GM12865 (cell line): Measurements from ENCODE around the gene LRTM1.

Source experiments
- DNase-seq: peaks from one replicate; pipeline ENCODE4 v3.0.0; 2010; ENCODE audit warnings: low read depth
- H3K4me3 ChIP-seq: 2 replicates; pipeline ENCODE4 v1.5.1; 2011; ENCODE audit warnings: mild to moderate bottlenecking, low read depth, low read length, control low read depth
- CTCF ChIP-seq: IDR thresholded peaks from 2 replicates; pipeline ENCODE4 v1.5.1; 2011; ENCODE audit warnings: low read length, control low read depth, low read depth, inconsistent platforms; ENCODE audit not compliant: insufficient read depth; ENCODE audit errors: missing control alignments

The LRTM1 gene

DNA sequence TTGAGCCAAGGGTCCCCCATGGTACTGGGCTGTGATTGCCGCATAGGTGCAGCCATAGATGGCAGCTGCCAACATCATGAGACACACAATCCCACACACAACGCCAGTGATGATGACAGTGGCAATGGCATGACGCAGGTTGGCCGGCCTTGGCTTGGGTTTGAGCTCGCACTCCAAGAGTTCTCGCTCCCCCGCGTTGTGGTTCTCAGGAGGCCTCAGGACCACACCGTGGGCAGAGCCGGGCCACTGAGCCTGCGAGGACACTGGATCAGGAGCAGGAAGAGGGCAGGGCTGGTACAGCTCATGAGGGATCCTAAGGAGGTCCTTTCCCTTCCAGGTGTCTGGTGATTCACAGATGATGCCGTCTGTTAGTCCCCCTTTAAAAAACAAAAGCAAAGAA lies 9.3 kb downstream of the LRTM1 start:
- H3K4me3 ChIP-seq, result no peak overlapping the region
- DNase-seq, result no peak
- no peak for TF ChIP-seq CTCF

GRCh38 chr3:54917862-54918261 lies 10.0 kb downstream of the LRTM1 start:
- TF ChIP-seq CTCF, result no peak
- no peak overlapping the region for H3K4me3 ChIP-seq
- DNase-seq, result no peak

DNA sequence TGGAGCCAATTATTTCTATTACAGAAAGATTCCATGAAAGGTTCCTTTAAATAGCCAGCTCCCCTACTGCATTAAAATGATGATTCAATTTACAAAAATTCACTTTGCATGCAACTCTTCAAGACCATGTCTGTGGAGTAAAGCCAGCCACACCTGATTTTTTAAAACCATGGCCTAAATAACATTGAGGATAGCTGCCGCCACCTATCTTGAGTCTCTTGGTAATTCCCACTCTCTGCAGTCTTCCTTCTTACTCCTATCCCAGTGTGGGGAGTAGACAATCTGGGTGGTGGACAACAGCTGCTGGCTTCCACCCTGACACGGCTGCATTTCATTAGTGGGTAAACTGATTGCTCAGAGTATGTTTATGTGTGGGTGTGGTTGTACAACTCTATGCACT lies 10.7 kb downstream of the LRTM1 start:
- TF ChIP-seq CTCF, result no peak

DNA sequence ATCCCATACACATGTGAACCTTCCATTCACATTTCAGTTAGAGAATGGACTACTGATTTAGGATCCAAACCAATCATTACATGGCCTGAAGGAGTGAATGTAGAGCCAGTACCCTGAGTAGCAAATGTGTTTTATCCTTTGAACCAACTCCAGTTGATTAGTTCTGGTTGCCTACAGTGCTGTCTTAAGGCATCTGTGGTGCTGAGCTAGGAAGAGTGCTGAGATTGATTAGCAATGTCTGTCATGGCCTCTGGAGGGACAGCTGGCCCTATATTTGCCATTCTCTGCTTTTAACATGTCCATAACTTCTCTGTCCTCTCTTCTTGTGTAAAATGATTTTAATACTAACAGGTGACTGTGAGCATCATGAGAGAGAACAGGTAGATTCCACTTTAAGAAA lies 11.1 kb downstream of the LRTM1 start:
- no peak overlapping the region for H3K4me3 ChIP-seq
- no peak for DNase-seq
- TF ChIP-seq CTCF, result no peak

More for the DNA sequence above, 10.7 kb downstream of the LRTM1 start:
- no peak overlapping the region for H3K4me3 ChIP-seq
- no peak for DNase-seq

- DNase-seq, result no peak
- no peak for TF ChIP-seq CTCF
- no peak overlapping the region for H3K4me3 ChIP-seq
Measured at GRCh38 chr3:54915976-54916375, 11.9 kb downstream of the LRTM1 start.

DNA sequence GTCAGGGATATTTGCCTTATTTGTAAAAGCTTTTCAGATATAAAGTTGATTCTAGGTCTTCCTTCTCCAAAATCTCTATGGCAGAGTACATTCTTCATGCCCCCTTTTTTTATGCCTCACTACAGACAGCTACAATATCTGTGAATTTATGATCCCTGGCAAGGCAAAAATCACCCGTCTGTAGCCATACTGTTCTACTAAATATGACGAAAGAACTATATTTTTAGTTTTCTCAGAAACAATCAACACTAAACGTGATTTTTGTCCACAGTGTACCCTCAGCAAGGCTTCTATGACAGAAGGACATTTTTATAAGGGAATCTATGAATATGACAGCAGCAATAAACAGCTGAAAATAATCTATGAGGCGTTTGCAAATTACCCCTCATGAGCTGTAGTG lies 12.7 kb downstream of the LRTM1 start:
- no peak overlapping the region for H3K4me3 ChIP-seq
- TF ChIP-seq CTCF, result no peak
- DNase-seq, result no peak

DNA sequence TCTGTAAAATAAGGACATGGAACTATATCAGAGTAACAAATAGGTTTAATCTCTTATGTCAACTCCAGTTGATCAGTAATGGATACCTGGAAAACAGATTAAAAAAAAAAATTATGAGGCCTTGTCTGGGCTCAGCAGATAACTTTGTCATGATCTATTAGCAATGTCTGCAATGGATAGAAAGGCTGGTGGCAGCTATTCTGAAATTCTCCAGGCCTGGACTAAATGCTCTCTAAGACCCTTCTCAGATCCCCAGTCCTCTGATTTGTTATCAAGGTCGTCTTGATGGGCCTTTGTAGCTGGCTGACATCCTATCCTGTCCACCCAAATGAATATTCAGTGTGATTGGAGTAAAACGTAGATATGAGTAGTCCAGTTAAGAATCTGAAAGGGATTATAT lies 13.7 kb downstream of the LRTM1 start:
- no peak overlapping the region for H3K4me3 ChIP-seq
- no peak for DNase-seq
- no peak for TF ChIP-seq CTCF
